BE2C (cell line): ENCODE results near the gene GPAM.

Experiments
- DNase-seq: peaks from one replicate; pipeline ENCODE4 v3.0.0-alpha.2; 2020
- H3K27me3 ChIP-seq: fragments of 250-450 bp; sonication (Bioruptor Pico); 2 replicates; pipeline ENCODE4 v1.5.1; 2020; ENCODE audit warnings: mild to moderate bottlenecking
- H3K36me3 ChIP-seq: fragments of 250-450 bp; sonication (Bioruptor Pico); 2 replicates; pipeline ENCODE4 v1.5.1; 2020; ENCODE audit warnings: mild to moderate bottlenecking
- H3K4me1 ChIP-seq: fragments of 250-450 bp; sonication (Bioruptor Pico); 2 replicates; pipeline ENCODE4 v1.5.1; 2020
- H3K4me3 ChIP-seq: 2 replicates; pipeline ENCODE4 v1.5.1; 2011; ENCODE audit warnings: low read depth, low read length
- H3K9me3 ChIP-seq: fragments of 250-450 bp; sonication (Bioruptor Pico); 2 replicates; pipeline ENCODE4 v1.5.1; 2020
- TF ChIP-seq, protein P1 (sequence below): IDR thresholded peaks from 2 replicates; pipeline ENCODE4 v1.5.1; 2012; ENCODE audit warnings: mild to moderate bottlenecking, low read depth, low read length

GPAM gene

DNA sequence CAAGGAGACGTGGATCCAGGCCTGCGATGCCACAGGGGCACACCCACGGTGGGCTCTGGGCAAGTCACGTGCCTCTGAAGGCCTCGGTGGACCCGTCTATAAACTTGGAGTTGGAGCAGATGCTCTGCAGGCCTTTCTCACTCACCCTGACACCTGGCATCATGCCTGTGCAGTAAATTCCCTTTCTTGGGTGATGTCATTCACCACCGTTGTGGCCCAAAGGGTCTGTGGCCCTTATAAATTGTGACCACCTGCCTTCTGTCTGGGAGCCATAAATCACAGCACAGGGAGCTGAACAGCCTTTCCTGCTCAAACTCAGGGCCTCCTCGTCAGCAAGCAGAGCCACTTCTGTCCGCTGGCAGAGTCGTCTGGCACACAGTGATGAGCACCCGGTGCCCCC lies 52.2 kb downstream of the GPAM start:
- Histone ChIP-seq H3K36me3 (no peaks in the 10 kb centered on the region; the same call in 1 of the 2 replicates), H3K27me3 (no peaks in the 10 kb centered on the region), H3K4me1 (peaks cover 8% of the 10 kb centered on the region; the same call in 1 of the 2 replicates), H3K4me3 (no peak overlapping the region), H3K9me3 (no peaks in the 10 kb centered on the region)
- TF ChIP-seq, protein P1, sequence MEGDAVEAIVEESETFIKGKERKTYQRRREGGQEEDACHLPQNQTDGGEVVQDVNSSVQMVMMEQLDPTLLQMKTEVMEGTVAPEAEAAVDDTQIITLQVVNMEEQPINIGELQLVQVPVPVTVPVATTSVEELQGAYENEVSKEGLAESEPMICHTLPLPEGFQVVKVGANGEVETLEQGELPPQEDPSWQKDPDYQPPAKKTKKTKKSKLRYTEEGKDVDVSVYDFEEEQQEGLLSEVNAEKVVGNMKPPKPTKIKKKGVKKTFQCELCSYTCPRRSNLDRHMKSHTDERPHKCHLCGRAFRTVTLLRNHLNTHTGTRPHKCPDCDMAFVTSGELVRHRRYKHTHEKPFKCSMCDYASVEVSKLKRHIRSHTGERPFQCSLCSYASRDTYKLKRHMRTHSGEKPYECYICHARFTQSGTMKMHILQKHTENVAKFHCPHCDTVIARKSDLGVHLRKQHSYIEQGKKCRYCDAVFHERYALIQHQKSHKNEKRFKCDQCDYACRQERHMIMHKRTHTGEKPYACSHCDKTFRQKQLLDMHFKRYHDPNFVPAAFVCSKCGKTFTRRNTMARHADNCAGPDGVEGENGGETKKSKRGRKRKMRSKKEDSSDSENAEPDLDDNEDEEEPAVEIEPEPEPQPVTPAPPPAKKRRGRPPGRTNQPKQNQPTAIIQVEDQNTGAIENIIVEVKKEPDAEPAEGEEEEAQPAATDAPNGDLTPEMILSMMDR, result no peak
- DNase-seq, result no peak

DNA sequence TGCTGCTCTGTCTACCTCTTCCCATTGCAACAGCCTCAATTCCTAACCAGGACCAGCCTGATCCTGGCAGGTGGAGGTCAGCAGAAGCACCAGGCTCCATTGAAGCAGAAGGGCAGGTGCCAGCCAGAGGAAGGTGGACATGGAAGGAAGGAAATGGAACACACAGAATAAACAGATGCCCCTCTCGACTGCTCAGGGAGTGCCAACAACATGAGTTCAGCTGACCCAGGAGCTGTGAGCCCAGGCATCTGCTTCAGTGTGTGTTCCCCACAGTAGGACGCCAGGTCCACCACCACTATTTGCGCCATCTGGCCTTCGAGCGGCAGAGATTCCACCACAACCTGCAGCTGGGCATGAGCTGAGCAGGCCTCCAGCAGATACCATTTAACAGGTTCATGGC lies 56.7 kb downstream of the GPAM start:
- TF ChIP-seq, protein P1, result no peak

DNA sequence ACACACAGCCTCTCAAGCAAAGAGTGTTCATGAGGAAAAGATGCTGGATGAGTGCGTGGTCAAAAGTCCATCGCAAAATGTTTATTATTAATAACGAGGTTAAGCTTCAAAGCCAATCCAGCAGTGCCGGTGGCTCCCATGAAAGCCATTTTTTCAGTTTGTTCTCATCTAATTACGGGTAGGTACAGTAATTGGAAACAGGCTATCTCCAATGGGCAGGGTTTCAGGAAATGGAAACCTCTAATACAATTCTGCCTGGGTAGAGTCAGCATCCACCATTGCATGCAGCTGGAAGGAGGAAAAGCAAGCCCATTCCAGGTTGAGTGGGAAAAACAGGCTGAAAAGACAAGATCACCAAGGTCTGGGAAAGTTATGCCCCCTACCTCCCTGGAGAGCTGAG lies 57.4 kb downstream of the GPAM start:
- Histone ChIP-seq H3K36me3 (no peaks in the 10 kb centered on the region), H3K4me1 (peaks cover 13% of the 10 kb centered on the region; the same call in 1 of the 2 replicates), H3K4me3 (no peak overlapping the region), H3K27me3 (no peaks in the 10 kb centered on the region), H3K9me3 (no peaks in the 10 kb centered on the region)
- DNase-seq, result peak; percentile 28
- TF ChIP-seq, protein P1, result no peak

More for the DNA sequence above, 56.7 kb downstream of the GPAM start:
- peaks cover 13% of the 10 kb centered on the region; the same call in 1 of the 2 replicates for H3K4me1 ChIP-seq
- no peaks in the 10 kb centered on the region; the same call in 1 of the 2 replicates for H3K36me3 ChIP-seq
- H3K4me3 ChIP-seq, result no peak overlapping the region
- H3K27me3 ChIP-seq, result no peaks in the 10 kb centered on the region
- DNase-seq, result peak; percentile 30
- H3K9me3 ChIP-seq, result no peaks in the 10 kb centered on the region

- Histone ChIP-seq H3K36me3 (no peaks in the 10 kb centered on the region), H3K27me3 (no peaks in the 10 kb centered on the region), H3K4me1 (peaks cover 13% of the 10 kb centered on the region; the same call in 1 of the 2 replicates), H3K4me3 (no peak overlapping the region), H3K9me3 (no peaks in the 10 kb centered on the region)
- TF ChIP-seq, protein P1, result no peak
- no peak for DNase-seq
These were observed 58.7 kb downstream of the GPAM start for GRCh38 chr10:112124866-112125265.

- H3K36me3 ChIP-seq, result no peaks in the 10 kb centered on the region
- TF ChIP-seq, protein P1, result no peak
- DNase-seq, result no peak
- no peaks in the 10 kb centered on the region for H3K27me3 ChIP-seq
- H3K4me1 ChIP-seq, result peaks cover 13% of the 10 kb centered on the region; the same call in 1 of the 2 replicates
- no peak overlapping the region for H3K4me3 ChIP-seq
- no peaks in the 10 kb centered on the region for H3K9me3 ChIP-seq
These were observed 60.7 kb downstream of the GPAM start for GRCh38 chr10:112122827-112123226.

DNA sequence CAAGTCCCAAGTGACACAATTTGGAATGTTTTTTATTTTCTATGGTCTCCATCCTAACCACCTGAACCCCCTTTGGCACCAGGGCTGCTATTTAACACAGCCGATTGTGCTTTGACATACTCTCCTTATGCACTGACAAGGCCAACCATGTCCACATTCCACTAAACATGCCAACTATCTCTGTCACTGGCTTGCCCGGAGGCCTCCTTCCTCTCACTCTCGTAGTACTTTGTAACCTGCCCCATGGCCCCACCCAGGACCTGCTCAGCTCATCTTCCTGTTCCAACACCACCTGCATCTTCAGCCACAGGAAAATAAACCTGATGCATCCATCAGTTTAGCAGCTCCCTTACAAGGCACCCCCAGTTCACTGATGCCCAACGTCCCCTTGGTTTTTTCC lies 63.1 kb downstream of the GPAM start:
- Histone ChIP-seq H3K27me3 (no peaks in the 10 kb centered on the region), H3K9me3 (no peaks in the 10 kb centered on the region), H3K4me3 (no peak overlapping the region), H3K4me1 (0 out of 2 replicates have a peak, but pooled peaks cover under 1% of the 10 kb centered on the region), H3K36me3 (no peaks in the 10 kb centered on the region)
- DNase-seq, result no peak
- TF ChIP-seq, protein P1, result no peak
